HG02970 (cell line): ENCODE results near the gene ZNF14.
"Not testable (repeated sequence)": the region's sequence is repeated elsewhere in the genome, so short reads cannot be mapped to it uniquely, and the experiment has no call there.

Experiments
- ATAC-seq: cut with Tn5 transposase; IDR thresholded peaks from one replicate; pipeline ENCODE4 v1.9.1; 2021; ENCODE audit warnings: mild to moderate bottlenecking, moderate library complexity, moderate number of reproducible peaks; ENCODE audit not compliant: unreplicated experiment, low FRiP score

The ZNF14 gene

GRCh38 chr19:19697589-19697988, 35.3 kb downstream of the ZNF14 start:
- no peak for ATAC-seq

DNA sequence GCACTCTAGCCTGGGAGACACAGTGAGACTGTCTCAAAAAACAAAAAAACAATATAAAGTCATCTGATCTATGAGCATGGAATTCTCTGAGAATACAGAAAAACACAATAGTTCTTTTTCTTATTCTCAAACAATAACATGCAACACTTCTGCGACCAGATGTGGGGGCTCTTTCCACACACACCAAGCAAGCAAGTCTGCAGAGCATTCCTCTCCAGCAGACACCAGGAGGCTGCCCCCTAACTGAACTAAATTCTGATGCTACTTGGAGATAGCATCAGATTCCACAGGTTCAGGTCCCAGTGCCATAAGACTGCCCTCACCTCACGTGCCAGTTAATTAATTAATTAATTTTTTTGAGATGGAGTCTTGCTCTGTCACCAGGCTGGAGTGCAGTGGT, 36.5 kb downstream of the ZNF14 start:
- no peak for ATAC-seq

GRCh38 chr19:19691683-19692082, 41.2 kb downstream of the ZNF14 start:
- no peak for ATAC-seq

DNA sequence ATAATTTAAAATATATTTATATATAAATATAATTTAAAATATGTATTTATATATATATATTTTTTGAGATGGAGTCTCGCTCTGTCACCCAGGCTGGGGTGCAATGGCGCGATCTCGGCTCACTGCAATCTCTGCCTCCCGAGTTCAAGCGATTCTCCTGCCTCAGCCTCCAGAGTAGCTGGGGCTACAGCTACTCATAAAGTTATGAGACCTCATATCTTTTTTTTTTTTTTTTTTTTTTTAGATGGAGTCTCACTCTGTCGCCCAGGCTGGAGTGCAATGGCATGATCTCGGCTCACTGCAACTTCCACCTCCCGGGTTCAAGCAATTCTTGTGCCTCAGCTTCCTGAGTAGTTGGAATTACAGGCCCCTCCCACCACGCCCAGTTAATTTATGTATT, 43.9 kb downstream of the ZNF14 start:
- ATAC-seq: not testable (repeated sequence)

DNA sequence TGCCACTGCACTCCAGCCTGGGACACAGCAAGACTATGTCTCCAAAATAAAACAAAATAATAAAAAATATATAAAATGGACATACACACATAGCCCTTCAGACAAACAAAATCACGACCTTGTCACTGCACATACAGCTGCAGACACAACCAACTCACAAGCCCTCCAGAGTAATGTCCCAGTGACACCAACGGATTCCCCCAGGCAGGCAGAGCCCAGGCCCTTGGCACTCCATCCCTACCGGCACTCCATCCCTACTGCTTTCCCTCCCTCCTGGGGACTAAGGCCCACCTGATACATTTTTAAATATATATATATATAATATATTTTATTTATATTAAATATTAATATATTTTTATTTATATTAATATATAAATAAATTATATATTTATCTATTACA, 45.8 kb downstream of the ZNF14 start:
- ATAC-seq: no peak

DNA sequence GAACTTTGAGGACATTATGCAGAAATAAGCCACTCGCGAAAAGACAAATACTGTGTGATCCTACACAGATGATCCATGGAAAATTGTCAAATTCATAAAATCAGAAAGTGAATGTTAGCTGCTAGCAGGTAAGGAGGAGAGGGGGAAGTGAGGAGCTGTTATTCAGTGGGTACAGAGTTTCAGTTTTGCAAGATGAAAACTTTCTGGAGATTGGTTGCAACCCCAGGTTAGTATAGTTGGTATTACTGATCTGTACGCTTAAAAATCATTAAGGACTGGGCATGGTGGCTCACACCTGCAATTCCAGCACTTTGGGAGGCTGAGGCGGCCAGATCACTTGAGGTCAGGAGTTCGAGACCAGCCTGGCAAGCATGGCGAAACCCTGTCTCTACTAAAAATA, 46.3 kb downstream of the ZNF14 start:
- ATAC-seq: no peak

GRCh38 chr19:19686119-19686518, 46.8 kb downstream of the ZNF14 start:
- not testable (repeated sequence) for ATAC-seq

- ATAC-seq: no peak
These were observed 53.5 kb downstream of the ZNF14 start for GRCh38 chr19:19679176-19680073.

DNA sequence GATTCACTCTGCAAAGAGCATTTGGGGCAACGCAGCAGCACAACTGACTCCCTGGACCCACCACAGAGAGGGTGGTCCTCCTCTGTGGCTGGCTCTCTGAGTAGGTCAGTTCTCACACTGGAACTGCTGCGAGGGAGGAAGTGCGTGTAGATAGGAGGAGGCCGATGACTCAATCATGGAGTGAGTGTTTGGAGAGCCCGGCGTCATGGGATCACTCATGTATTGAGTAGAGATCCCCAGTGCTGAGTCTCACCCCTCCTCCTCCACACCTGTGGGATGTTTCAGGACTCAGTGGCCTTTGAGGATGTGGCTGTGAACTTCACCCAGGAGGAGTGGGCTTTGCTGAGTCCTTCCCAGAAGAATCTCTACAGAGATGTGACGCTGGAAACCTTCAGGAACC, 55.3 kb downstream of the ZNF14 start:
- ATAC-seq: no peak

DNA sequence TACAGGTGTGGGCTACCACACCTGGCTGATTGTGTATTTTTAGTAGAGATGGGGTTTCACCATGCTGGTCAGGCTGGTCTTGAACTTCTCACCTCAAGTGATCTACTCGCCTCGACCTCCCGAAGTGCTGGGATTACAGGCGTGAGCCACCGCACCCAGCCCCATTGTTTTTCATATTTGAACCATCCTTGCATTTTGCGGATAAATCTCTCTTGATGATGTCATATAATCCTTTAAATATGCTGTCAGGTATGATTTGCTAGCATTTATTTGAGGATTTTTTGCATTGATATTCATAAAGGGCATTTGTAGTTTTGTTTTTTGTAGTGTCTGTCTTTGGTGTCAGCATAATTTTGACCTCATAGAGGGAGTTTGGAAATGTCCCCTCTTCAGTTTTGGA, 58.6 kb downstream of the ZNF14 start:
- no peak for ATAC-seq

GRCh38 chr19:19672816-19673215, 60.1 kb downstream of the ZNF14 start:
- ATAC-seq: no peak

GRCh38 chr19:19670070-19670551, 62.8 kb downstream of the ZNF14 start:
- ATAC-seq: no peak

GRCh38 chr19:19668230-19669012, 64.5 kb downstream of the ZNF14 start, which contains the start of gene ZNF101:
ZNF101 (plus strand) TSS chr19:19668839; CDS start chr19:19668964, 125 bp downstream.
- peak; percentile 59 for ATAC-seq

DNA sequence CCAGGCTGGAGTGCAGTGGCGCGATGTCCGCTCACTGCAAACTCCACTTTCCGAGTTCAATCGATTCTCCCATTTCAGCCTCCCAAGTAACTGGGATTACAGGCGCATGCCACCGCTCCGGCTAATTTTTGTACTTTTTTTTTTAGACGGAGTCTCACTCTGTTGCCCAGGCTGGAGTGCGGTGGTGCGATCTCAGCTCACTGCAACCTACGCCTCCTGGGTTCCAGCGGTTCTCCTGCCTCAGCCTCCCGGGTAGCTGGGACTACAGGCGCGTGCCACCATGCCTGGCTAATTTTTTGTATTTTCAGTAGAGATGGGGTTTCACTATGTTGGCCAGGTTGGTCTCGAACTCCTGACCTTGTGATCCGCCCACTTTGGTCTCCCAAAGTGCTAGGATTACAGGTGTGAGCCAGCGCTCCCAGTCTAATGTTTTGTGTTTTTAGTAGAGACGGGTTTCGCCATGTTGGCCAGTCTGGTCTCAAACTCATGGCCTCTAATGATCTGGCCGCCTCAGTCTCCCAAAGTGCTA, 67.4 kb downstream of the ZNF14 start:
- ATAC-seq: not testable (repeated sequence)

GRCh38 chr19:19663256-19664120, 69.4 kb downstream of the ZNF14 start, which contains the start of gene ATP13A1:
ATP13A1 (minus strand) TSS chr19:19663676; CDS start chr19:19663666, 10 bp downstream.
- ATAC-seq: peak; percentile 65

DNA sequence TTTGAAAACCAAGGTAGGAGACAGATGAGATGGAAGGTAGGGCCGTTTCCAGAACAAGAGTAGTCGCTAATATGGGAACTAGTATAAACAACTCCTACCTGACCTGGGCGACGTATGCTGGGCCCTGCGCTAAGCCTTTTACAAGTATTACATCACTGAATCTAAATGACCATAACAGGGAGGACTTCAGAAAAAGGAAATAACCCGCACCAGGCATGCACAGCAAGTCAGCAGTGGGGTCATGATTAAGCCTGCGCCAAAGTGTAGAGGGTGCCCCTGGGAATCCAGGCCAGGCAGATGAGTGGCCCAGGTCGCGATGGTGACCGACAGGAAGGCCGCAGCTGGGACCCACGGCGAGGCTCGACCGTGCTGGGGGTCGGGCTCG, 70.0 kb downstream of the ZNF14 start:
- no peak for ATAC-seq

DNA sequence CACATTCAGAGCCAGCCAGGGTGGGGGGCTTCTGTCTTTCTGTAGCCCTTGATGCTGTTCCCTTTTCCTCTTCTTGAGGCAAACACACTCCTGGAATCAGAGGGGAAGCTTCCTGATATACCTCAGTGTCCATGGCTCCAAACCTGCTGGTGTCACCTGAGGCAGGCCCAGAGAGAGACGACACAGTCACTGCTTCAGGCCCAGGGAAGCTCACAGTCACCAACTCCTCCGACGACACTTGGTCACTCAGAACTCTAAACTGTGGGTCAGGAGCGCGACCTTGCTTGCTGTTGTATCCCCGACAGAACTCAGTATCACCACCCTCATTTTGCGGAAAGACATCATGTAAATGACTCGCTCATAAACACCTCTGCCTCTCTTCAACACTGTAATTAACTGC, 70.6 kb downstream of the ZNF14 start:
- no peak for ATAC-seq

- no peak for ATAC-seq
These were observed 71.1 kb downstream of the ZNF14 start for GRCh38 chr19:19661675-19662251.

- no peak for ATAC-seq
These were observed 71.7 kb downstream of the ZNF14 start for GRCh38 chr19:19661141-19661674.
